Esophagus muscularis mucosa (tissue), 4 donors: Measurements from ENCODE around the gene AK4. TPM values are rescaled to one million over a fixed set of nuclear protein-coding genes. Genes with fewer than 3 reads are reported as not detected.
A peak's percentile ranks its signal among the peaks of the same experiment; 100 is the strongest.

Source experiments
- DNase-seq: peaks from one replicate; pipeline ENCODE4 v3.0.0-alpha.2; 2017; ENCODE audit errors: extremely low spot score
- H3K27ac ChIP-seq, 4 donors: fragments of 200-600 bp; sonication (generic); replicated peaks in 1 of 4; 1 replicate in 3 of 4; 2 replicates in 1 of 4; pipeline ENCODE4 v1.5.1; 2016 to 2019; ENCODE audit warnings: mild to moderate bottlenecking in 1 of 4
- H3K27me3 ChIP-seq, 4 donors: fragments of 200-600 bp; sonication (generic); one replicate each; pipeline versions ENCODE4 v1.5.1 to v1.6.0; 2016 to 2019
- H3K36me3 ChIP-seq, 4 donors: fragments of 200-600 bp; sonication (generic); one replicate each; pipeline ENCODE4 v1.5.1; 2016 to 2019
- H3K4me1 ChIP-seq, 4 donors: fragments of 200-600 bp; sonication (generic); one replicate each; pipeline ENCODE4 v1.5.1; 2016 to 2019
- H3K4me3 ChIP-seq, 4 donors: fragments of 200-600 bp; sonication (generic); 1 replicate in 2 of 4; 2 replicates in 2 of 4; pipeline ENCODE4 v1.5.1; 2016 to 2019; ENCODE audit warnings: mild to moderate bottlenecking in 4 of 4, moderate library complexity in 1 of 4
- H3K9me3 ChIP-seq, 4 donors: fragments of 200-600 bp; sonication (generic); 1 replicate in 3 of 4; 2 replicates in 1 of 4; pipeline ENCODE4 v1.5.1; 2016 to 2019
- CTCF ChIP-seq, 3 experiments: fragments of 200-600 bp in 2 of 3; fragments of 450-650 bp in 1 of 3; sonication (generic) in 2 of 3; IDR thresholded peaks; one replicate each; pipeline ENCODE4 v1.5.1; 2017 to 2019; ENCODE audit warnings: antibody characterized with exemption in 3 of 3, mild to moderate bottlenecking in 2 of 3, moderate library complexity in 1 of 3
- EP300 ChIP-seq: sonication (generic); formaldehyde crosslinking; IDR thresholded peaks from one replicate; pipeline ENCODE4 v1.6.1; 2017; ENCODE audit warnings: antibody characterized with exemption
- POLR2A ChIP-seq: fragments of 450-650 bp; IDR thresholded peaks from one replicate; pipeline ENCODE4 v1.6.1; 2017; ENCODE audit warnings: antibody characterized with exemption, moderate library complexity, mild to moderate bottlenecking, low read depth
- POLR2AphosphoS5 ChIP-seq, 2 donors: sonication (generic); formaldehyde crosslinking; IDR thresholded peaks; one replicate each; pipeline ENCODE4 v1.6.1; 2017; ENCODE audit warnings: antibody characterized with exemption in 2 of 2
- WGBS: methylation state at CpG from one replicate; pipeline ENCODE4 v1.1.5; 2018; 5-methylcytosine and 5-hydroxymethylcytosine counted together
- intact Hi-C: fragments of 100-400 bp; cut with DNase I; formaldehyde crosslinking; loops from one replicate; pipeline ENCODE4 v1.15.1; 2023
- total RNA-seq, 4 donors: library from RNA; depleted of rRNA; stranded (reverse); fragments of >200 nt; gene quantifications; one replicate each; pipeline versions ENCODE4 v1.1.0 to v1.2.1, GENCODE V29; 2016

Gene AK4
- total RNA-seq, 4 donors from 2014 or later: 41.1 to 66.0 (median 51.2) TPM

- intact Hi-C loops: loop anchor here (5.0 kb wide), 1 partner anchor 450 kb away; no protein-coding TSS in a partner anchor
- Histone ChIP-seq H3K36me3 (no peaks in the 10 kb centered on the region), H3K4me3 (no peak overlapping the region), H3K27me3 (no peaks in the 10 kb centered on the region), H3K4me1 (no peaks in the 10 kb centered on the region), H3K9me3 (no peaks in the 10 kb centered on the region), H3K27ac (no peak overlapping the region)
- 89% methylated on average over 4 of the region's 4 CpGs for WGBS
- peak; percentile 12 for DNase-seq
- TF ChIP-seq POLR2A: no peak
- TF ChIP-seq POLR2AphosphoS5 (IDR thresholded peaks at IDR 0.05): no peak
- TF ChIP-seq EP300: no peak
- TF ChIP-seq CTCF (IDR thresholded peaks at IDR 0.05): no peak
These were observed 89.5 kb downstream of the AK4 start for GRCh38 chr1:65237503-65237902.

- intact Hi-C loops: loop anchor here (5.0 kb wide), 1 partner anchor 449 kb away; no protein-coding TSS in a partner anchor
- H3K4me1 ChIP-seq: no peaks in the 10 kb centered on the region
- no peak for TF ChIP-seq POLR2A
- TF ChIP-seq EP300: no peak
- TF ChIP-seq POLR2AphosphoS5 (IDR thresholded peaks at IDR 0.05): no peak
- no peak for TF ChIP-seq CTCF (IDR thresholded peaks at IDR 0.05)
- no peaks in the 10 kb centered on the region for H3K27me3 ChIP-seq
- WGBS: 76% methylated on average over 6 of the region's 6 CpGs
- no peaks in the 10 kb centered on the region for H3K36me3 ChIP-seq
- H3K4me3 ChIP-seq: no peak overlapping the region
- no peaks in the 10 kb centered on the region for H3K9me3 ChIP-seq
- peak; percentile 39 for DNase-seq
- H3K27ac ChIP-seq: no peak overlapping the region
These were observed 90.0 kb downstream of the AK4 start for GRCh38 chr1:65238010-65238409.

- no peaks in the 10 kb centered on the region for H3K36me3 ChIP-seq
- peaks cover 0 to 10% (median 7%) of the 10 kb centered on the region in 4 donors for H3K4me1 ChIP-seq
- intact Hi-C loops: no loop called here
- H3K9me3 ChIP-seq: no peaks in the 10 kb centered on the region
- WGBS: 85% methylated on average over 2 of the region's 3 CpGs
- peak; percentile 45 for DNase-seq
- H3K4me3 ChIP-seq: no peak overlapping the region
- H3K27ac ChIP-seq: no peak overlapping the region
- H3K27me3 ChIP-seq: no peaks in the 10 kb centered on the region
- TF ChIP-seq CTCF (IDR thresholded peaks at IDR 0.05) (no peak), POLR2AphosphoS5 (IDR thresholded peaks at IDR 0.05) (no peak), POLR2A (no peak), EP300 (no peak)
These were observed 95.5 kb downstream of the AK4 start for GRCh38 chr1:65243491-65243890.

GRCh38 chr1:65245295-65245694, 97.3 kb downstream of the AK4 start:
- Histone ChIP-seq H3K4me3 (no peak overlapping the region), H3K27ac (no peak overlapping the region)

More at GRCh38 chr1:65245295-65245694, 97.3 kb downstream of the AK4 start:
- H3K27me3 ChIP-seq: no peaks in the 10 kb centered on the region
- H3K9me3 ChIP-seq: no peaks in the 10 kb centered on the region
- no peak for TF ChIP-seq POLR2AphosphoS5 (IDR thresholded peaks at IDR 0.05)
- no peak for TF ChIP-seq POLR2A
- TF ChIP-seq CTCF (IDR thresholded peaks at IDR 0.05): no peak
- TF ChIP-seq EP300: no peak
- no peak for DNase-seq
- intact Hi-C loops: no loop called here
- peaks cover 0 to 10% (median 7%) of the 10 kb centered on the region in 4 donors for H3K4me1 ChIP-seq
- H3K36me3 ChIP-seq: no peaks in the 10 kb centered on the region
